ENCODE results near the gene EMC9. TPM values are rescaled to one million over a fixed set of nuclear protein-coding genes. Genes with fewer than 3 reads are reported as not detected.

Gene EMC9
- total RNA-seq, 1 experiment from 2014 or later = 27.4 TPM

DNA sequence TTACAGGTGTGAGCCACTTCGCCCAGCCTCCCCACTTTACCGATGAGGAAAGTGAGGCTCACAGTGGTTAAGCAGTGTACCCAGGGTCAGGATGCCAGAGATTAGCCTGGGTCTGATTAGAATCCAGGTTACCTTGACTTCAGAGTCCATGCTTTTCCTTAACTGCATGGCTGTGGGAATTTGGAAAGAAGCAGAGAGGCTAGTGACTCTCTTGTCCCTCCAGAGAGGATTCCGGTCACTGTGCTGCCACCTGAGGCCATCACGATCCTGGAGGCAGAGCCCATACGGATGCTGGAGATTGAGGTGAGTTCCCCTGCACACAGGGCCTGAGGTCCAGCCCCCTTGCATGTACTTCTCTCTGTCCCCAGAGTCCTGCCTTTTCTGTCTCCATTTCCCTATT is 35.2 kb upstream of the EMC9 start:
- H3K9me3 ChIP-seq (ENCODE audit: insufficient read depth, low read depth) = no peaks in the 10 kb centered on the region
- no peak overlapping the region for H3K4me3 ChIP-seq
- CTCF ChIA-PET = no interaction called here
- no TSS peak for BruUV-seq (replicated peaks)
- no peaks in the 10 kb centered on the region for H3K4me1 ChIP-seq (replicated peaks; ENCODE audit: insufficient read depth)
- no peaks in the 10 kb centered on the region for H3K27me3 ChIP-seq (ENCODE audit: insufficient read depth, low read depth)
- no peak overlapping the region for H2AFZ ChIP-seq
- H4K20me1 ChIP-seq (ENCODE audit: insufficient read depth) = no peaks in the 10 kb centered on the region; the same call in 1 of the 2 replicates
- H3K36me3 ChIP-seq (ENCODE audit: low read depth) = no peaks in the 10 kb centered on the region
- H3K79me2 ChIP-seq (ENCODE audit: low read depth) = no peaks in the 10 kb centered on the region
- H3F3A ChIP-seq (ENCODE audit: insufficient read depth, low read depth) = no peaks in the 10 kb centered on the region; the same call in 1 of the 2 replicates
- no peak for DNase-seq
- intact Hi-C loops (cut with micrococcal nuclease; ENCODE audit: unreplicated experiment) = no loop called here
- H3K27ac ChIP-seq = no peak overlapping the region
- no peaks in the 10 kb centered on the region for H3K9me2 ChIP-seq (ENCODE audit: insufficient read depth)
- POLR2A ChIA-PET (ENCODE audit: unreplicated experiment) = no interaction called here
- no peak overlapping the region for H3K4me2 ChIP-seq
- TF ChIP-seq, protein P1, sequence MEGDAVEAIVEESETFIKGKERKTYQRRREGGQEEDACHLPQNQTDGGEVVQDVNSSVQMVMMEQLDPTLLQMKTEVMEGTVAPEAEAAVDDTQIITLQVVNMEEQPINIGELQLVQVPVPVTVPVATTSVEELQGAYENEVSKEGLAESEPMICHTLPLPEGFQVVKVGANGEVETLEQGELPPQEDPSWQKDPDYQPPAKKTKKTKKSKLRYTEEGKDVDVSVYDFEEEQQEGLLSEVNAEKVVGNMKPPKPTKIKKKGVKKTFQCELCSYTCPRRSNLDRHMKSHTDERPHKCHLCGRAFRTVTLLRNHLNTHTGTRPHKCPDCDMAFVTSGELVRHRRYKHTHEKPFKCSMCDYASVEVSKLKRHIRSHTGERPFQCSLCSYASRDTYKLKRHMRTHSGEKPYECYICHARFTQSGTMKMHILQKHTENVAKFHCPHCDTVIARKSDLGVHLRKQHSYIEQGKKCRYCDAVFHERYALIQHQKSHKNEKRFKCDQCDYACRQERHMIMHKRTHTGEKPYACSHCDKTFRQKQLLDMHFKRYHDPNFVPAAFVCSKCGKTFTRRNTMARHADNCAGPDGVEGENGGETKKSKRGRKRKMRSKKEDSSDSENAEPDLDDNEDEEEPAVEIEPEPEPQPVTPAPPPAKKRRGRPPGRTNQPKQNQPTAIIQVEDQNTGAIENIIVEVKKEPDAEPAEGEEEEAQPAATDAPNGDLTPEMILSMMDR (conservative IDR thresholded peaks at IDR 0.05) = no peak
- TF ChIP-seq EZH2 (IDR thresholded peaks at IDR 0.05; ENCODE audit: low read depth) = no peak

DNA sequence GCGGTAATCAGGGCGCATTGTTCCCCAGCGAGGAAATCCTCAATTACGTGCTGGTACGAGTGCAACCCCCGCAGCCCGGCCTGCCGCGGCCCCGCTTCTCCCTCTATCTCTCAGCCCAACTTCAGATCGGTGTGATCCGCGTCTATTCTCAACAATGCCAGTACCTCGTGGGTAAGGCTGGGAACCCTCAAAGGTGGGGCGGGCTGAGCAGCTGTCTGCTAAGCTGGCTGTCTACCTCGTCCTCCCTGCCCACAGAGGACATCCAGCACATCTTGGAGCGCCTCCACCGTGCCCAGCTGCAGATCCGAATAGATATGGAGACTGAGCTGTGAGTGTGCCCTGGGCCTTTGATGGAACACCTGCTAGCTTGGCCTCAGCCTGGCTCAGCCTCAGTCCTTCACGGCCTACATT is 31.5 kb upstream of the EMC9 start:
- POLR2A ChIA-PET (ENCODE audit: unreplicated experiment) = no interaction called here
- no peaks in the 10 kb centered on the region for H3K4me1 ChIP-seq (replicated peaks; ENCODE audit: insufficient read depth)
- H3K9me2 ChIP-seq (ENCODE audit: insufficient read depth) = no peaks in the 10 kb centered on the region
- H3K79me2 ChIP-seq (ENCODE audit: low read depth) = no peaks in the 10 kb centered on the region
- no peak overlapping the region for H3K4me3 ChIP-seq
- DNase-seq = no peak
- H3K27me3 ChIP-seq (ENCODE audit: insufficient read depth, low read depth) = no peaks in the 10 kb centered on the region
- H3F3A ChIP-seq (ENCODE audit: insufficient read depth, low read depth) = no peaks in the 10 kb centered on the region; the same call in 1 of the 2 replicates
- CTCF ChIA-PET = no interaction called here
- no peaks in the 10 kb centered on the region for H3K9me3 ChIP-seq (ENCODE audit: insufficient read depth, low read depth)
- no peaks in the 10 kb centered on the region for H4K20me1 ChIP-seq (ENCODE audit: insufficient read depth)
- no peak overlapping the region for H2AFZ ChIP-seq
- TF ChIP-seq, protein P1 (conservative IDR thresholded peaks at IDR 0.05) = no peak
- TF ChIP-seq EZH2 (IDR thresholded peaks at IDR 0.05; ENCODE audit: low read depth) = no peak
- no TSS peak for BruUV-seq (replicated peaks)
- intact Hi-C loops (cut with micrococcal nuclease; ENCODE audit: unreplicated experiment) = no loop called here
- H3K36me3 ChIP-seq (ENCODE audit: low read depth) = no peaks in the 10 kb centered on the region
- no peak overlapping the region for H3K4me2 ChIP-seq
- H3K27ac ChIP-seq = no peak overlapping the region

DNA sequence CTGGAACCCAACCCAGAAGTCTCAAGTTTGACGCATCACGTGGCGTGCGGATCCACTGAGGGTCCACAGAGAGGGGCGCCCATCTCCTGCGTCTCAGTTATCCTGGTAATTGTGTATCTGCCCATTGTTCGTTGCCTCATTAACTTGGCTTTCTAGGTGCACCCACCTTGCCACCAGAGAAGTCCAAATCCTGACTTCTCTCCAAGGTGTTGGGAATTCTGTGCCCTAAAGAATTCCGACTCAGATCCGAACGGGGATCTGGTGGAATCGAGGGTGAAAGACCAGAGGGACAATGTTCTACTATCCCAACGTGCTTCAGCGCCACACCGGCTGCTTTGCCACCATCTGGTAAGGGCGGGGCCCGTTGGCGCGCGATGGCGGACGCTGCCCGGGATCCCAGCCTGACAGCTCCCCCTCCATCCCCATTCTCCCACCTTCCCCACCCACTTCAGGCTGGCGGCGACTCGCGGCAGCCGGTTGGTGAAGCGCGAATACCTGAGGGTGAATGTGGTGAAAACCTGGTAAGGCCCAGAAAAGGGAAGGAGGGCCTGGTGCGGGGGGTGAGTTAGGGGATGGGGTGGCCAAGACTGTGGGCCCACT is 31.0 kb upstream of the EMC9 start:
- DNase-seq = no peak

More for the DNA sequence above, 31.0 kb upstream of the EMC9 start:
- no peaks in the 10 kb centered on the region for H3K79me2 ChIP-seq (ENCODE audit: low read depth)
- no peaks in the 10 kb centered on the region for H4K20me1 ChIP-seq (ENCODE audit: insufficient read depth)
- ChIA-PET CTCF (no interaction called here), POLR2A (ENCODE audit: unreplicated experiment) (no interaction called here)
- no peak overlapping the region for H3K4me3 ChIP-seq
- intact Hi-C loops (cut with micrococcal nuclease; ENCODE audit: unreplicated experiment) = no loop called here
- H3K27me3 ChIP-seq (ENCODE audit: insufficient read depth, low read depth) = no peaks in the 10 kb centered on the region
- BruUV-seq (replicated peaks) = no TSS peak
- no peaks in the 10 kb centered on the region for H3K36me3 ChIP-seq (ENCODE audit: low read depth)
- no peaks in the 10 kb centered on the region for H3K4me1 ChIP-seq (replicated peaks; ENCODE audit: insufficient read depth)
- H3K9me2 ChIP-seq (ENCODE audit: insufficient read depth) = no peaks in the 10 kb centered on the region
- TF ChIP-seq EZH2 (IDR thresholded peaks at IDR 0.05; ENCODE audit: low read depth) = no peak
- TF ChIP-seq, protein P1 (conservative IDR thresholded peaks at IDR 0.05) = no peak
- no peaks in the 10 kb centered on the region for H3K9me3 ChIP-seq (ENCODE audit: insufficient read depth, low read depth)
- H3K27ac ChIP-seq = no peak overlapping the region
- no peak overlapping the region for H3K4me2 ChIP-seq
- no peak overlapping the region for H2AFZ ChIP-seq
- H3F3A ChIP-seq (ENCODE audit: insufficient read depth, low read depth) = no peaks in the 10 kb centered on the region; the same call in 1 of the 2 replicates

Measured in PC-9 (cell line).